GM21526 (cell line): Measurements from ENCODE around the gene EPHB2.

Experiments used
- ATAC-seq: cut with Tn5 transposase; IDR thresholded peaks from one replicate; pipeline ENCODE4 v1.9.1; 2021; ENCODE audit warnings: moderate library complexity; ENCODE audit not compliant: unreplicated experiment, low FRiP score

The EPHB2 gene

DNA sequence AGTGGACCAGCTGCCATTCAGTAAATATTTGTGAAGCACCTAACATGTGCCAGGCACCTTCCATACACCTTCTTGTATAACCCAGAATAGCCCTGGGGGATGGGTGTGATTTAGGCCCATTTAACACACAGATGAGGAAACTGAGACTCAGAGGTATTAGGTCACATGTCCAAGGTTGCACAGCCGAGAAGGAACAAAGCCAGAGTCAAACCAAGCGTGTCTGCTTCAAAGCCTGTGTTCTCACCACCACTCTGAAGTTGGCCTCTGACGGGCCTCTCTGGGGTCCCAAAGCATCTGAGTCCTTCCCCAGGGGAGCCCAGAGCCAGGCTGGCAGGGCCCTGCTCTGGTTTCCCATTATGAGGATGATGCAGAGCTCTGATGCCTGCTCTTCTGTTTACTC, 196.9 kb downstream of the EPHB2 start:
- ATAC-seq, result no peak

DNA sequence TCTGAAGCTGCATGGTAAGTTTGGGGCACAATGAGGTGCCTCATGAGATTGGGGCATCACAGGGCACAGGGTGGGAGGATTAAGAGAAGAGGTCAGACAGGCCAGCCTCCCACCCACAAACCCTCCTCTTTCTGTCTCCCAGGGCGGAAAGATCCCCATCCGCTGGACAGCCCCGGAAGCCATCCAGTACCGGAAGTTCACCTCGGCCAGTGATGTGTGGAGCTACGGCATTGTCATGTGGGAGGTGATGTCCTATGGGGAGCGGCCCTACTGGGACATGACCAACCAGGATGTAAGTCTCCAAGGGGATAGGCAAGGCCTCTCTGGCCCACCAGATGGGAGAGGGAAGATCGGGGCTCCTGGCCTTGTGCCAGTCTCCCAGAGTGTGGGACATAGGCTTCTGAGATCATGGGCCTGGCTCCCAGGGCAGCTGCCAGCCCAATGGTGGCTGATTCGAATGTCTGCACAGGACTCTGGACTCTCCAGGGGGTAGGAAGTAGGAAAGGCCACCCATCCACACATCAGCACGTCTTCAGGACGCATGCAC, 198.3 kb downstream of the EPHB2 start:
- no peak for ATAC-seq

DNA sequence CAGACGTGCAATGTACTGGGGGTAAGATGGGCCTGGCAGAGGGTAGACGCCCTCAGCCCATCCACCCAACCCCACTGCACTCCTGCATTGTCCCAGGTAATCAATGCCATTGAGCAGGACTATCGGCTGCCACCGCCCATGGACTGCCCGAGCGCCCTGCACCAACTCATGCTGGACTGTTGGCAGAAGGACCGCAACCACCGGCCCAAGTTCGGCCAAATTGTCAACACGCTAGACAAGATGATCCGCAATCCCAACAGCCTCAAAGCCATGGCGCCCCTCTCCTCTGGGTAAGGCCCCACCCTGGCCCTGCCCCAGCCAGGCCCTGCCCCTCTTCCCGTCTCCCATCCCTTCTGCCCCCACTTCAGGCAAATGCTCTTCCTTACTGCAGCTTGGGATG, 199.6 kb downstream of the EPHB2 start:
- no peak for ATAC-seq

DNA sequence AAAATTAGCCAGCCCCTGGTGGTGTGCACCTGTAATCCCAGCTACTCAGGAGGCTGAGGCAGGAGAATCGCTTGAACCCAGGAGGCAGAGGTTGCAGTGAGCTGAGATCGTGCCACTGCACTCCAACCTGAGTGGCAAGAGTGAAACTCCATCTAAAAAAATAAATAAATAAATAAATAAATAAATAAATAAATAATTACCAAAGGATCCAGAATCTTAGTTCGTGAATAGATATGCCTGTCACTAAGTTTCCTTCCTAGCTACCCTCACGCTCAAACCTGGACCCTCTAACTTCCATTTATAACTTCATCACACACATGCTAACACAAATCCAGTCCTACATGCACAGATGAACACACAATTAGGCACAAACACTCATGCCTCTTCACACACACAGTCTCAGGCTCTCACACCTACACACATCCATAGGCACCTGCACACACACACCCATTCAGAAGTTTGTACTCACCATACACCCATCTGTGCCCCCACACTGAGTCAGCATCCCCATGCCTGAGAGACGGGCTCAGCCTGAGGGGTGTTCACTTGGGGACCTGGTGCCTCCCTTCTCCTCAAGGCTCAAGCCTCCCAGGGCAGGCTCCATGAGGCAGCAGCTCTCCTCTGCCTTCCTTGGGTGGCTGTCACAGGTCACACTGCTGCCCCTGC, 200.5 kb downstream of the EPHB2 start:
- ATAC-seq, result no peak

DNA sequence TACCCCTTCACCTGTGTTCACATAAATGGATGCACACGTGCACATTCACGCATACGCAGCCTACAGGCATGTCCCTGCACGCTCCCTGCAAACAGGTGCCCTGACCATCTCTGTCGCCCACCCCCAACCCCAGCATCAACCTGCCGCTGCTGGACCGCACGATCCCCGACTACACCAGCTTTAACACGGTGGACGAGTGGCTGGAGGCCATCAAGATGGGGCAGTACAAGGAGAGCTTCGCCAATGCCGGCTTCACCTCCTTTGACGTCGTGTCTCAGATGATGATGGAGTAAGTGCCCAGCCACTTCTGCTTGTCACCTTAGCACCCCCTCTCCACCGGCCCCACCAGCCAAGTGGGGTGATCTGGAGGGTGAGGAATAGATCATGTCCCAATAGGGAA, 201.7 kb downstream of the EPHB2 start:
- no peak for ATAC-seq

DNA sequence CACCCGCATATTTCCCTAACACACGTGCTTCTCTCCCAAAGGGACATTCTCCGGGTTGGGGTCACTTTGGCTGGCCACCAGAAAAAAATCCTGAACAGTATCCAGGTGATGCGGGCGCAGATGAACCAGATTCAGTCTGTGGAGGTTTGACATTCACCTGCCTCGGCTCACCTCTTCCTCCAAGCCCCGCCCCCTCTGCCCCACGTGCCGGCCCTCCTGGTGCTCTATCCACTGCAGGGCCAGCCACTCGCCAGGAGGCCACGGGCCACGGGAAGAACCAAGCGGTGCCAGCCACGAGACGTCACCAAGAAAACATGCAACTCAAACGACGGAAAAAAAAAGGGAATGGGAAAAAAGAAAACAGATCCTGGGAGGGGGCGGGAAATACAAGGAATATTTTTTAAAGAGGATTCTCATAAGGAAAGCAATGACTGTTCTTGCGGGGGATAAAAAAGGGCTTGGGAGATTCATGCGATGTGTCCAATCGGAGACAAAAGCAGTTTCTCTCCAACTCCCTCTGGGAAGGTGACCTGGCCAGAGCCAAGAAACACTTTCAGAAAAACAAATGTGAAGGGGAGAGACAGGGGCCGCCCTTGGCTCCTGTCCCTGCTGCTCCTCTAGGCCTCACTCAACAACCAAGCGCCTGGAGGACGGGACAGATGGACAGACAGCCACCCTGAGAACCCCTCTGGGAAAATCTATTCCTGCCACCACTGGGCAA, 202.9 kb downstream of the EPHB2 start:
- no peak for ATAC-seq

DNA sequence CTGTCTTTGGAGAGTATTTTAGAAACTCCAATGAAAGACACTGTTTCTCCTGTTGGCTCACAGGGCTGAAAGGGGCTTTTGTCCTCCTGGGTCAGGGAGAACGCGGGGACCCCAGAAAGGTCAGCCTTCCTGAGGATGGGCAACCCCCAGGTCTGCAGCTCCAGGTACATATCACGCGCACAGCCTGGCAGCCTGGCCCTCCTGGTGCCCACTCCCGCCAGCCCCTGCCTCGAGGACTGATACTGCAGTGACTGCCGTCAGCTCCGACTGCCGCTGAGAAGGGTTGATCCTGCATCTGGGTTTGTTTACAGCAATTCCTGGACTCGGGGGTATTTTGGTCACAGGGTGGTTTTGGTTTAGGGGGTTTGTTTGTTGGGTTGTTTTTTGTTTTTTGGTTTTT, 203.5 kb downstream of the EPHB2 start:
- ATAC-seq, result no peak

DNA sequence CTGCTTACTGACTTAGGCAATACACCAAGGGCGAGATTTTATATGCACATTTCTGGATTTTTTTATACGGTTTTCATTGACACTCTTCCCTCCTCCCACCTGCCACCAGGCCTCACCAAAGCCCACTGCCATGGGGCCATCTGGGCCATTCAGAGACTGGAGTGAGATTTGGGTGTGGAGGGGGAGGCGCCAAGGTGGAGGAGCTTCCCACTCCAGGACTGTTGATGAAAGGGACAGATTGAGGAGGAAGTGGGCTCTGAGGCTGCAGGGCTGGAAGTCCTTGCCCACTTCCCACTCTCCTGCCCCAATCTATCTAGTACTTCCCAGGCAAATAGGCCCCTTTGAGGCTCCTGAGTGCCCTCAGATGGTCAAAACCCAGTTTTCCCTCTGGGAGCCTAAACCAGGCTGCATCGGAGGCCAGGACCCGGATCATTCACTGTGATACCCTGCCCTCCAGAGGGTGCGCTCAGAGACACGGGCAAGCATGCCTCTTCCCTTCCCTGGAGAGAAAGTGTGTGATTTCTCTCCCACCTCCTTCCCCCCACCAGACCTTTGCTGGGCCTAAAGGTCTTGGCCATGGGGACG, 204.1 kb downstream of the EPHB2 start:
- no peak for ATAC-seq

DNA sequence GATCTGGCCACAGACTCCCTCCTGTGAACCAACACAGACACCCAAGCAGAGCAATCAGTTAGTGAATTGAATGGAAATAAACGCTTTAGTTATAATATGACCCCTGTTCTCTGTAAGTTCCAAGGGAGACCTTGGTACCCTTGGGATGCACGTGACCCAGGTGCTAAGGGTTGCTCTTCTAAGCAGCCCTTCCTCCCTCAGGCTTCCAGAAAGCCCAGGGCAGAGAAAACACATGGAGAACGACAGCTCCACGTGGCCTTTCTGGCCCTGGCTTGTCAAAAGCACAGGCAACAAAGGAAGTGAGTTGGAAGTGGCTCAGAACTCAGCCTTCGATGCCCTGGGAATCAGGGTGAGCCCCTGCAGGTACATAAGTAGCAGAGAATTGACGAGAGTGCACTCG, 204.6 kb downstream of the EPHB2 start:
- no peak for ATAC-seq

DNA sequence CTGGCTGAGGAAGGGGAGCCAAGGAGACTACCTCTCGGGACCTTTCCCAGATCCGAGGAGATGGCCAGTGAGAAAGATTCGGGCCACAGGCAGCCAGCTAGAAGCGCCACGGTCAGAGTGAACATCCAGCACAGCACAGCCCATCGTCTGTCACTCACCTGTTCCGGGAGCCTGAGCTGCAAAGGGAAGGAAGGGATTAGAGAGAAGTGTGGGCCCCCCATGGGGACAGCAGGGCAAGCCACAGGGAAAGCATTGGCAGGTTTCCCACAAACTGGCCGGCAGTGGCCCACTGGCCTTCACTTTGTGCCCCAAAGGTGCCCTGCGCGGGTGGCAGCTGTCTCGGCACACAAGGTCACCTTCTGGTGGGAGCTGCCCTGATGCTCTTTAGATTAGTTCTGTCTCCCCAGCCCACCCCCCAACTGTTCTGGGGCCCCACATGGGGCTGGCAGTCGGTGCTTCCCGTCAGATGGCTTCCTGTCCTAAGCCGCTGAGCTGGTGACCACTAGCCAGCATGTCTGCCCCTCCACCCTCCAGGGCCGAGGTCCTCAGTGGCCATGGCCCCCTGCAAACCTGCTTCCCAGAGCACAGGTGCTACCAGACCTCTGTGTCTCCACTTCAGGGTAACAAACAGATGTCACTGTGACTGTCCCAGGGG, 205.3 kb downstream of the EPHB2 start:
- ATAC-seq, result no peak

DNA sequence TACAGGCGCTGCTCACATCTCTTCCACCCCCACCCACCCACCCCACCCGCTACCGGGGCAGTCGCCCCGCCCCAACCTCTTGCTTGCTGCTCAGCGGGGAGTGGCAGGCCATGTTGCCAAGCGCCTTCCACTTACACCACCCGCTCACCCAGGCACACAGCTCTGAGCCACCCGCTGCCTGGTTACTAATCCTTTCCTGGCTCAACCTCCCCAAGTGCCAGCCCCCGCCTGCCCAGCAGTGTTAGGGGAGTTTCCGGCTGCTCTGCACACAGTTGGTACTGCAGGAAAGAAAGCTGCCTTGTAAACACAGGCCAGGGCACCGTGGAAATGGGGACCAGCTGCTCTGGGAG, 205.8 kb downstream of the EPHB2 start:
- ATAC-seq, result no peak

DNA sequence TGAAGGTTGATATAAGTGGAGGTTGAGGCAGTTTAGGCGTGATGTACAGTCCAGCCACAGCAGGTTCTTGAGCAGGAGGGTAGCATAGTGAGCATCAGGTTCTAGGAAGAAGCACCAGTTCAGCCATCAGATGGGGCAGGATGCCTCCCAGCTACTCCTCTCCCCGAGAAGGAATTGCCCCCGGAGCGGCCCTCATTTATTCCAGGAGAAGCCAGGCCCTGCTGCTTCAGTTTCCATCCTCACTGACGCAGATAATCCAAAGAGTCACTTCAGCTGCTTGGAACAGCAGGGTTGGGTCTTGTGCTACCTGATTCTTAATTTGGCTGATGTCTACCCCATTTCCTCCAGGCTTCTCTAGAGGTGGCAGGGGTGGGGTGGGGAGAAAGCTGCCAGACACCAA, 207.3 kb downstream of the EPHB2 start:
- ATAC-seq, result no peak

DNA sequence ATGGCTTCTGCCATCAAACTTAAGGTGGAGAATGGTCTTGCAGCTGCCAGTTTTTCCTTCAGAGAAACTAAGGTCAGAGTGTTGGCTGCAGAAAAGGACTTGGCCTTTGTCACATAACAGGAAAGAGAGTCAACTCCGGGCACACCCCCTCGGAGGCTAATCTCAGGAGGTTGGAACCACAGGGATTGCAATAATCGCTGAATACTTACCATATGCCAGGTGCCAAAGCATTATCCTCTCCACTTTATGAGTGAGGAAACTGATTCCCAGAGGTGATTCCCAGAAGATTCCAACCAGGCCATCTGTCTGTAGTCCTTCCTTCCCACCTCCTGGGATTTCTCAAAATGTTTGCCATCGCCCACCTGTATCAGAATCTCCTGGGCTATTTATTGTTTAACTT, 208.0 kb downstream of the EPHB2 start:
- ATAC-seq, result no peak

DNA sequence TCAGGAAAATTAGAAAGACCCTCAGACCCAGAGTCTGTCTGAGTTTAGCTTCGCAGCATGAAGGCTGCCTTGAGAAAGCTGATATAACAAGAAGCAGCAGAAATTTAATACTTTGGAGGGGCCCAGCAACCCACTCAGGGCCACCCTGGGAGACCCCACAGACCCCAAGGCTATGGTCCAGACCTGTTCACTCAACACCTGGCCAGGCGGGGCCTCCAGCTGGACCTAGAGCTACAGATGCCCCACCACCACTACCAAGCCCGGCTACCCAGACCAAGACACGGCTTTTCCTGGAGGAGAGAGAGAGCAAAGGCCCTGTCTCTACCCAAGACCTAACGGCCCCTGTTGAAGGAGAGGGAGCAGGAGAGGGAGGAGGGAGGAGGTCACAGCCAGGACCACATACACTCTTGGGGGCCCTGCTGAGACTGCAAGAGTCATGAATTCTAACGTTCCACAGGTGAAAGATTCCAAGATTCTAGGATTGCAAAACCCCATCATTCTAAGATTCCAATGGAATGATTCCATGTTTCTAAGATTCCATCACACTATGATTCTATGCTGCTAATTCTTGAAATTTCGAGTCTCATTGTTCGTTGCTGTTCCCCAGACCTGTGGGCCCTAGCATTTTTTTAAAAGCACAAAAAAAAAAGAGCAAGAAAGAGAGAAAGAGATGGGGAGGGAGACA, 208.8 kb downstream of the EPHB2 start:
- no peak for ATAC-seq

DNA sequence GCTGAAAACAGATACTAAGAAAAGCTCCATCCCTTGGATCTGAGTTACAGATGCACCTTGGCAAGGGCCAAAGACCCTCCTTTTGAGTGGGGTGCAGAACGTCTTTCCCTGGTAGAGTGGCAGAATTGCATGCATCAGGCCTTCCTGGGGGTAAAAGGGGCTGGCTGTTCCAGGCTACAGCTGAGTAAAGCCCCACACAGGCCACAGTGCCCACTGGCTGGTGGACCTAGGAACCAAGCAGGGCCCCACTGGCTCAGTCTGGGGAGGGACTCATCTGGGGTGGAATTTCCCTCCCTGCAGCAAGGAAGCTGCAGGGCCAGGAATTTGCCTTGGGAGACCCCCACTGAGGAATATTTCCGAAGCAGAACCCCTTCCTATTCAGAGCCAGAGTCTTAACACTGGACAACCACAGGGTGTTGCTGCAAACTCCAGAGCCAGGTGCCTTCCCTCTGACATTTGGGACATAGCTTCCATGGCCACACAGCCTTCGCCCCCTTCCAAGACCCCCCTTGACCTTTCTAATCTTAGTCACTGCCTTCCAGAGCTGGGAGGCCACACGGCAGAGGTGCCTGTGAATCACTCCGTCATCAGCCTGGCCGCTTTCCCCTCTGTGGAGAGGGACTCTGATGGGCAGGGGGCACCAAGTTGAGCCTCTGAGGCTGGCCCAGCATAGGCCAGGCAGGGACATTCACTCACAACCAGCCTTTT, 209.5 kb downstream of the EPHB2 start:
- no peak for ATAC-seq

DNA sequence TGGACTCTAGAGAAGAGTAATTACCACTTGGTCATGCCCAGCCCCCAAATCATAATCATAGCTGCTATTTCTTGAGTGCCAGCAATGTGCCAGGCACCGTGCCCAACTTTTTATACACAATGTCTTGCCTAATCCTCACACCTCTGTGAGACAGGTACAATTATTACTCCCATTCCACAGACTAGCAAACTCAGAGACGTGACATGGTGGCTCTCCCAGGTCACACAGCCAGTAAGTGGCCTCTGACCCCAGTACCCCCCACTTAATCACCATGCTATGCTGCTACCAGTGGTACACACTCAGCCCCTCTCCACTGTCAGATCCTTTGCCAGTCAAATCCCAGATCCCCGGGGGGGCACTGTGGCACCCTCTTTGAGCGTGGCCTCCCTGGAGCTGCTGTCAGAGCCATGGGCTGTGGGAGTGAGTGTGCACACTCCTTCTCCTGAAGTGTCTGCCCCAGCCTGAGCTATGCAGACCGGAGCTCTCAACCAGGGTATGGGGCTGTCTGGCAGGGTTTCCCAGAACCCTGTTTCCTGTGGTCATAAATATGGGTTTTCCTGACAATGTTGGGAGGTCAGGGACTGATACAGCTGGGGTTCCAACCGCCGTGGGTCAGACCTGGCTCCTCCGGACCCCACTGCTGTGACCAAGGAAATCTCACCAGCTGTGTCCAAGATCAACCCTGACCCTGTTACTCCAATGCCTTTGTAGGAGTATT, 210.3 kb downstream of the EPHB2 start:
- ATAC-seq, result no peak

DNA sequence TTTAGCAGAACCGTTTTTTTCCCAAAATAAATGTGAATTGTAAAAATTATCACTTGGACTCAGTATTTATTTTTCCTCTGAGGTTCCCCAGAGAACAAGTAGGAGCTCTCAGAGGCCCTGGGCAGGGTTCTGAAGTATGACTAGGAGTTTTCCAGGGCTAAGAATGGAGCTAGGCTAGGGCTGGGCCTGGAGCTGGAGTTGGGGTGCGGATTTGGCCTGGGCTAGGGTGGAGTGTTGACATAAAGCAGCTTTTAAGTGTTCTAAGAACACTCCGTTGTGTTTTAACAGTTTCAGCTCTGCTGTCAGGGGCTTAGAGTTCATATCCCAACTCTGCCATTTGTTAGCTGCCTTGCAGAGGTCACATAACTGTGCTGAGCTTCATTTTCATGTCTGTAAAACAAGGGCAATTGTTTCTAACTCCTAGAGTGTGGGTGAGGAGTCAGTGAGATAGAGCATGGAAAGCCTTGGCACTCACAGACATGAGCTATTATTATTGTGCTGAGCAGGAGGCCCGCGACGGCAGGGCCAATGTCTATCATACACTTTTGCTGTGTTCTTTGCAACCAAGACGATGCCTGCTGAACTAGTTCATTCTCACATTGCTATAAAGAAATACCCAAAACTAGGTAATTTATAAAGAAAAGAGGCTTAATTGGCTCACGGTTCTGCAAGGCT, 210.9 kb downstream of the EPHB2 start:
- no peak for ATAC-seq

DNA sequence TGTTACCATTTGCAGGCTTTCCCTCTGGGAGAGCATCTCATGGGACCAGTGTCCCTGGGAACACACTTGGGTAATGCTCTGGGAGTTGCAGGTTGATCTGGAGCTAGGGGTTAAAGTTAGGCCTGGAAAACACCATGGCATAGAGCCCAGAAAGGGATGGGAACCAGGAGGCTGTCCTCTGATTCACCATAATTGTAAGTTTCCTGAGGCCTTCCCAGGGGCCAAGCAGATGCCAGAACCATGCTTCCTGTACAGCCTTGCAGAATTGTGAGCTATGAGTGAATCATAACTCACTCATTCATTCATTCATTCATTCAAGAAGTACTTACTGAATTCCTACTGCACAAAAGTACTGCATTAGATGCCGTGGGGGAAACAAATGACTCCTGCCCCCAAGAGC, 212.0 kb downstream of the EPHB2 start:
- ATAC-seq, result no peak

DNA sequence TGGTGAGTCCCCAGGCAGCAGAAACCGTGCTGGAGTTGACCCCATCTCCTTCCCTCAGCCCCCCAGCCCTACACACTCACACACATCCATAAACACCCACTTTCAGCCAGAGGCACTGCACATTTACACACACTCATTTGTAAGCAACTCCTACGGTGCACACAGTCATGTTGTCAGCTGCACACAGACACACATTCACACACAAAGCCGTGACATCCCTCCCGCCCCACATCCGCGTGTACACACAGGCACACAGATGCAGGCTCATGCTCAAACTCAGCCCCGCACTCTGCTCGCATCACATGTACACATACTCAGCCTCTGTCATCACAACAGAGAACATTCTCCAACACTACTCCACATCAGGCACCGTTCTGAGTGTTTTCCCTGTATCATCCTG, 214.5 kb downstream of the EPHB2 start:
- ATAC-seq, result no peak
